ENCODE data around the gene LCAT. TPM values are rescaled to one million over a fixed set of nuclear protein-coding genes. Genes with fewer than 3 reads are reported as not detected.

Gene LCAT
- total and polyA plus RNA-seq, 9 of the 15 experiments (the other 6 are each of a cell fraction or from before 2014, with no cell fraction given), result 0.46 to 21.0 (median 5.0) TPM

GRCh38 chr16:67939507-67940445 lies 4.1 kb downstream of the LCAT start (continued):
- TF ChIP-seq ZBTB33 (CRISPR knock-in tag; IDR thresholded peaks at IDR 0.05) (peak; percentile 53; the same call in 1 of the 2 replicates), POLR2G (IDR thresholded peaks at IDR 0.05; ENCODE audit: low read depth, low read length) (peak; percentile 66), PHF21A (IDR thresholded peaks at IDR 0.05; ENCODE audit: borderline replicate concordance, low read depth) (no peak), ZFP30 (CRISPR knock-in tag; IDR thresholded peaks at IDR 0.05; ENCODE audit: borderline replicate concordance) (no peak), HMG20B (CRISPR knock-in tag; IDR thresholded peaks at IDR 0.05) (no peak)
- TF ChIP-seq, protein P1, sequence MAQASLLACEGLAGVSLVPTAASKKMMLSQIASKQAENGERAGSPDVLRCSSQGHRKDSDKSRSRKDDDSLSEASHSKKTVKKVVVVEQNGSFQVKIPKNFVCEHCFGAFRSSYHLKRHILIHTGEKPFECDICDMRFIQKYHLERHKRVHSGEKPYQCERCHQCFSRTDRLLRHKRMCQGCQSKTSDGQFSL (CRISPR knock-in tag; IDR thresholded peaks at IDR 0.05), result peak; percentile 62; the same call in 1 of the 2 replicates
- TF ChIP-seq, protein P1 (tag; IDR thresholded peaks at IDR 0.05), result peak in 1 of 2 experiments; percentile 49; a peak in 1 of 4 replicates
- TF ChIP-seq, protein P2, sequence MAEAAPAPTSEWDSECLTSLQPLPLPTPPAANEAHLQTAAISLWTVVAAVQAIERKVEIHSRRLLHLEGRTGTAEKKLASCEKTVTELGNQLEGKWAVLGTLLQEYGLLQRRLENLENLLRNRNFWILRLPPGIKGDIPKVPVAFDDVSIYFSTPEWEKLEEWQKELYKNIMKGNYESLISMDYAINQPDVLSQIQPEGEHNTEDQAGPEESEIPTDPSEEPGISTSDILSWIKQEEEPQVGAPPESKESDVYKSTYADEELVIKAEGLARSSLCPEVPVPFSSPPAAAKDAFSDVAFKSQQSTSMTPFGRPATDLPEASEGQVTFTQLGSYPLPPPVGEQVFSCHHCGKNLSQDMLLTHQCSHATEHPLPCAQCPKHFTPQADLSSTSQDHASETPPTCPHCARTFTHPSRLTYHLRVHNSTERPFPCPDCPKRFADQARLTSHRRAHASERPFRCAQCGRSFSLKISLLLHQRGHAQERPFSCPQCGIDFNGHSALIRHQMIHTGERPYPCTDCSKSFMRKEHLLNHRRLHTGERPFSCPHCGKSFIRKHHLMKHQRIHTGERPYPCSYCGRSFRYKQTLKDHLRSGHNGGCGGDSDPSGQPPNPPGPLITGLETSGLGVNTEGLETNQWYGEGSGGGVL (CRISPR knock-in tag; IDR thresholded peaks at IDR 0.05), result no peak
